HG02642 (cell line): Measurements from ENCODE around the gene DENND1B.
"Not testable (repeated sequence)": the region's sequence is repeated elsewhere in the genome, so short reads cannot be mapped to it uniquely, and the experiment has no call there.

Experiments
- ATAC-seq: cut with Tn5 transposase; IDR thresholded peaks from one replicate; pipeline ENCODE4 v1.9.1; 2021; ENCODE audit warnings: mild to moderate bottlenecking; ENCODE audit not compliant: unreplicated experiment, poor library complexity

DENND1B gene

DNA sequence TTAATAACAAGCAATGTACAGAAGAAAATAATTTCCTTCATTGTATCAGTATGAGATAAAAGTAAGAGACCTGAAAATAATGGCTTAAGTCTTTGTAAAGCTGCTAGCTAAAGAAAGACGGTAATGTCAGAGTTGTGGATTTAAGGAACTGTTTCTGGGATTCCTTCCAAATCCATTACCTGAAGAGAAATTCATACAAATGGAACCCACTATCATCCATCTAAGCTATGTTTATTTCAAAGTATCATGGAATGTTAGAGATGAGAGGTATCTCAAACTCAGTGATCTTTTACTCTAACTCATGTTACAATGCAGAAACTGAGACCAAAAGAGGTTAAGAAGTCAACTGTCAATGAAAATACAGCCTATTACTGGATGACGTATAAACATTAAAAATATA is 197.7 kb downstream of the DENND1B start:
- no peak for ATAC-seq

DNA sequence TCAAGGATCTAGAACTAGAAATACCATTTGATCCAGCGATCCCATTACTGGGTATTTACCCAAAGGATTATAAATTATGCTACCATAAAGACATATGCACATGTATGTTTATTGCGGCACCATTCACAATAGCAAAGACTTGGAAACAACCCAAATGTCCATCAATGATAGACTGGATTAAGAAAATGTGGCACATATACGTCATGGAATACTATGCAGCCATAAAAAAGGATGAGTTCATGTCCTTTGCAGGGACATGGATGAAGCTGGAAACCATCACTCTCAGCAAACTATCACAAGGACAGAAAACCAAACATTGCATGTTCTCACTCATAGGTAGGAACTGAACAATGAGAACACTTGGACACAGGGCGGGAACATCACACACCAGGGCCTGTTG is 199.7 kb downstream of the DENND1B start:
- ATAC-seq = not testable (repeated sequence)

DNA sequence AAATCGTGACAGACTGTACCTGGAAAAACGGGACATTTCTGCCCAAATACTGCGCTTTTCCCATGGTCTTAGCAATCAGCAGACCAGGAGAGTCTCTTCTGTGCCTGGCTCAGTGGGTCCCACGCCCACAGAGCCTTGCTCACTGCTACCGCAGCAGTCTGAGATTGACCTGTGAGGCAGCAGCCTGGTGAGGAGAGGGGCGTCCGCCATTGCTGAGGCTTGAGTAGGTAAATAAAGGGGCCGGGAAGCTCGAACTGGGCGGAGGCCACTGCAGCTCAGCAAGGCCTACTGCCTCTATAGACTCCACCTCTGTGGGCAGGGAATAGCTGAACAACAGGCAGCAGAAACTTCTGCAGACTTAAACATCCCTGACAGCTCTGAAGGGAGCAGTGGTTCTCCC is 203.1 kb downstream of the DENND1B start:
- no peak for ATAC-seq

DNA sequence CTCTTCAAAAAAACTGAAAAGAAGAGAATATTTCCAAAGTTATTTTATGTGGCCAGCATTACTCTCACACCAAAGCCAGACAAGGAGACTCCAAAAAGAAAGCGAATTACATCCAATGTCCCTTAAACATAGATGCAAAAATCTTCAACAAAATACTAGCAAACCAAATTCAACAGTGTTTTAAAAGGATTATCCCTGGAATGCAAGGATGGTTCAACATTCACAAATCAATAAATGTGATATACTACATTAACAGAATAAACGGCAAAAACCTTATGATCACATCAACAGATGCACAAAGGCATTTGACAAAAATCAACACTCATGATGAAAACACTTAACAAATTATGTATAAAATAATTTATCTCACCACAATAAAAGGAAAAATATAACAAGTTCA is 207.8 kb downstream of the DENND1B start:
- no peak for ATAC-seq

DNA sequence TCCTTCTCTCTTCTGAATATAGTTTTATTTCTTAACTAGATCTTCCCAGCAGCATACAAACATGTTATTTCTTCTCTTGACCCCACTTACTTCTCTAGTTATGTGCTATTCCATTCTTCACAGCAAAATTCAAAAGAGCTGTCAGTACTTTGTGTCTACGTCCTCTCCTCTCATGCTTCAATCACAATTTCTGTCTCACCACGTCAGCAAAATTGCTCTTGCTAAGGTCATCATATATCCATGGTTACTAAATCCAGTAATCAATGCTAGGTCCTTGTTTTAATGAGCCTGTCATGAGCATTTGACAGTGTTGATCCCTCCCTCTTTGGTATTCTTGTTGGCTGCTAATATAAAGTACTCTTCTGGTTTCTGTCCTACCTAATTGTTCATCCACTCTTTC is 214.2 kb downstream of the DENND1B start:
- ATAC-seq = no peak

DNA sequence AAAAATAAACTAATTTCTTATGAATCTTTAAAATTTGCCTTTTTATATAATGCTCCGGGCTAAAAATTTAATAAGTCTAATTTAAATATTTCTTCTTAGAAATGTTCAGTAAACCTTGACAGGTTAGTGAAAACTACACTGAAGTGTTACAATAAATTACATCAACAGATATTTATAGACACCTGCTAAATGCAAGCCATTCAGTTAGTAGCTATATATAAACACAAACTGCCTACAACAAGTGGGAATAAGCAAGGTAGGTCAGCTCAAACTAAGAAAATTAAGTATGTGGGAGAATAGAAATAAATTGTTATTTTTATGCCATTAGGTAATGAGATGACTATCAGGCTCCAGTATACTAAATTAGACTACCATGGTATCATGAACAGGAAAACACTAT is 215.6 kb downstream of the DENND1B start:
- ATAC-seq = no peak

DNA sequence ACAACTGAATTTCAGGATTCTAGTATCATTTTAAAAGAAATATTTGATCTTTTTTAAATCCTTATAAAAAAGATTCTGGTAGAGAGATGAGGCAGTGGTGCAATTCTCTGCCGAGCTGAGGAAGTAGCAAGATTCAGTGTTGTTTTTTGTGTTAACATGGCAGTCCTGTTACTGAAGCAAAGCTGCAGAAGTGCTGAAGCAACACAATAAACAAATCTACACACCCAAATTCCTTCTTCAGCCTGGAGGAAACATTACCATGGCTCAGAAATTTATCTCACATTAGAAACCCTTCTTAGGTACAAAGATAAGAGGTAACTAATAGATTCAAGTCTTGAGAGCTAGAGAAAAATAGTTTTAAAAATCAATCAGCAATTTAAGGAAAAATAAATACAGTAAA is 216.0 kb downstream of the DENND1B start:
- ATAC-seq = no peak

DNA sequence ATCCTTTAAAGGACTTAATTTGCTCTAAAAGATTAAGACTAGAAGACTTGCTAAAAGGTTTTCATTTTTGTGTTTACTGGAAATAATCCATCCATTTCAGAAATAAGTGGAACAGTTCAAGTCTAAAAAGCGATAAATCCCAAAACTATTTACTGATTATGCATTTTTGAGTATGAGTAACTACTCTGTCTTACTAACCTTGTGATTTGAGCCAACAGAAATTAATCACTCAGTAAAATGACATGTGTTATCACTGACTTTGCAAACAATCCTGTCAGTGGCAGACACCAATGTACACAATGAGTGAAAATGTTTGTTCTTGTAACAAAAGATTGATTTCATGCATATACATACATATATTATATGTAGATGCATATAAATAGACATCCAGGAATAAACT is 218.0 kb downstream of the DENND1B start:
- ATAC-seq = no peak

DNA sequence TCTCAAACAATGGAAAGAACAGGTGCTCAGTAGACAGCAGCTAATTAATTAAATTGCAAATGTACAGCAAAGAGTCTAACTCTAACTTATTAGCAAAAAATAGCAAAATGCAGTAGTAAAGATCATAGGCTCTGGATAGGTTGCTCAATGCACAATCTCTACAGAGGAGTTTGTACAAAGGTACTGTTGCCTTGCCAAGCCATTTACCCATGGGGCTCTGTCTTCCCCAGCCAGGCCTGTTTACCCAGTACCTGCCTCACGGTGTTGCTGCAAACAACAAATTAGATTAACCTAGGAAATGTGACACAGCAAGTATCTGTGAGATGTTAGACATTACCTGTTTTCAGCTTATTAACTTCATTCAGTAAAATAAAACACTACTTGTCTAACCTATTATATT is 222.0 kb downstream of the DENND1B start:
- ATAC-seq = no peak

DNA sequence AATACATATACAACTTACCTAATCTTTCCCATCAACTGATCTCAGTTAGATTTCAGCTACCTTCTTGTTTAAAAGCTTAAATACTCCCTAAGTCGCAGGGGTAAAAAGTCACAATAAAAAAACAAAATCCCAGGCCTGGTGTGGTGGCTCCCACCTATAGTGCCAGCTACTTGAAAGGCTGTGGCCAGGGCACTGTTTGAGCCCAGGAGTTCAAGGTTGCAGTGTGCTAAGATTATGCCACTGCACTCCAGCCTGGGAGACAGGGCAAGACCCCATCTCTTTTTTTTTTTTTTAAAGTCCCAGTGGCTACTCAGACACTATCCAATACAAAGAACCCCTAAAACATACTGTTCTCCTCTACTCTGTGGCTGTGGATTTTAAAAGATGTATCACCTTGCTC is 228.3 kb downstream of the DENND1B start:
- ATAC-seq = no peak

DNA sequence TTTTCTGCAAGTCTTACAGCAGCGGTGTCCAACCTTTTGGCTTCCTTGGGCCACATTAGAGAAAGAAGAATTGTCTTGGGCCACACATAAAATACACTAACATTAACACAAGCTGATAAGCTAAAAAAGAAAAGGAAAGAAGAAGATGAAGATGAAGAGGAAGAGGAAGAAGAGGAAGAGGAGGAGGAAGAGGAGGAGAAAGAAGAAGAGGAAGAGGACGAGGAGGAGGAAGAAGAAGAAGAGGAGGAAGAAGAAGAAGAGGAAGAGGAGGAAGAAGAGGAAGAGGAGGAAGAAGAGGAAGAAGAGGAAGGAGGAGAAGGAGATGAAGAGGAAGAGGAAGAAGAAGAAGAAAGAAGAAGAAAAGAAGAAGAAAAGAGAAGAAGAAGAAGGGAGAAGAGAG is 230.7 kb downstream of the DENND1B start:
- ATAC-seq = no peak

DNA sequence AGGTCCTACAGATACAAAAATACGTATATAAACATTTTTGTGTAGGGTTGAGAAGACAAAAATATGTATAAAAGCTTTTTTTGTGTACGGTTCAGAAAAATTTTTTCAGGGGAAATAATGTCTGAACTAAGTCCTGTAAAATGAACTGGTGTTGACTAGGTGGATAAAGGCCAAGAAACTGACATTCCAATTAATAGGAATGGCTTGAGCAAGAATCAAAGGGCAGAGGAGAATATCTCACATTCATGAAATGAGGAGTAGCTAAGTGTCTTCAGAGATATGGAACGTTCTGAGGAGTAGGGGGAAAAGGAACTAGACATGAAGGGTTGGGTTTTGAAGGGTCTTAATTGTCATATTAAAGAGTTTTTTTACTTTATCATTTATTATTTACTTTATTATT is 231.2 kb downstream of the DENND1B start:
- ATAC-seq = no peak

DNA sequence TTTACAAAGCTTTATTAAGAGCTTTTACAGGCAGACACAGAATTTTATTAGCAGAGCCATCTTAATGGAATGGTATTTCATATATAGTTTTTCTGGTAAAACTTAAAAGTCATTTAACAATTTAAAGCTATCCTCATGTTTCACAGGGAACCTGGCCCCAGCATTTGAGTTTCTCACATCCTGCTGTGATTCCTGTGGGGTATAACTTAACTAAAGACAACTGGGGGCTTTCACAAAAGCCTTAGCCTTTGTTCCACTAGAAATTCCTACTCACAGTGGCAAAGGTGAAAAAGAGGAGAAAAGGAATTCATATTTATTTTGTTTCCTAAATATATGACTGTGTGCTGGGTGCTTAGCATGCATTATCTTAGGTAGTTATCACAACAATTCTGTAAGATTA is 233.9 kb downstream of the DENND1B start:
- no peak for ATAC-seq

DNA sequence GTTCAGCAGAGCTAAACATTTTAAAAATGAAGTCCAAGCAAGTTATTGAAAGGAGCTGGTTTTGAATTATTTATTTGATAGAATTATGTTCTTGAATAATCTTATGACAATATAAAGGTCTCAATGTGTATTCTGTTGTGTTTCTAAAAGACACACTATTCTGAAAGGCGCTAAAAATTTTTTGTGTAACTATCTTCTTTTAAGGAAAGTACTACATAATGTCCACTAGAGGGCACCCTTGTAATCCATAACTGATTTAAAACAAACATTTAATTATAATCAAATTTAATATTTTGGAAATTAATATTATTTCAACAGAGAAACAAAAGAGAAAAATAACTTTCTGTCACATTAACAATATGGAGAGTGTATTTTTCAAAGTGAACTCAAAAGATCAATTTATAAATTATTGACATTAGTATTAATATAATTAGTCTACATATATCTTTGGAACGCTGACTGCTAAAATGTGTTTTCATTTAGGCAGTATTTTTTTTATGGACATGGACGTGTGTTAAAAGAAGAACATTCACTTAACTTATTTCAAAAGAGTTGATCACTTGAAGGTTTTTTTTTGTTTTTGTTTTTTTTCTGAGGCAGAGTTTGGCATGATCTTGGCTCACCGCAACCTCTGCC is 248.4 kb downstream of the DENND1B start:
- no peak for ATAC-seq

DNA sequence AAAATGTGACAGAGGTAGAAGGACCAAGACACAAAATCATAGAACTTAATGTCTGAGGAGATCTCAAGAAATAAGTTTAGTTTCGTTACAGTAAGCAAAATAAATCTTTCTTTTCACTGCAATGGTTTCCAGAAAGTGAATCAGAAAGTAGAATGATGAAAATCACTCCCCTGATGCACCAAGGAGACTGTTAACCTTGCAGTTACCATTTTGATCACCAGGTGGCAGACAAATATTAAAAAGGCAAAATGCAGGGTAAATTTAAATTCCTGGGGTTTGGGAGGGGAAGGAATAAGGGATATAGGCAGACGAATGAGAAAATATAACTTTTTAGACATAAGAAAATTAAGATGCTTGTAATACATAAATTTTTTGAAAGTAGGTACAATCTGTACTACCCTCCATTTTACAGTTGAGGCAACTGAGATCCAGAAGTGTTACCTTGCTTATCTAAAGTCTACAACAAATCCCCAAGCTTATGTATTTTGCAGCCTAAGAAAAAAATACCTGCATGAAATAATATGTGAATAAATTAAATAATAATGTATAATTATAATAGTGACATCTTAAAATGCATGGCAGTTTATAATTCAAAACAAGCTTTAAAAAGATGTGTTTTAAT is 254.1 kb downstream of the DENND1B start:
- ATAC-seq = peak; percentile 72

DNA sequence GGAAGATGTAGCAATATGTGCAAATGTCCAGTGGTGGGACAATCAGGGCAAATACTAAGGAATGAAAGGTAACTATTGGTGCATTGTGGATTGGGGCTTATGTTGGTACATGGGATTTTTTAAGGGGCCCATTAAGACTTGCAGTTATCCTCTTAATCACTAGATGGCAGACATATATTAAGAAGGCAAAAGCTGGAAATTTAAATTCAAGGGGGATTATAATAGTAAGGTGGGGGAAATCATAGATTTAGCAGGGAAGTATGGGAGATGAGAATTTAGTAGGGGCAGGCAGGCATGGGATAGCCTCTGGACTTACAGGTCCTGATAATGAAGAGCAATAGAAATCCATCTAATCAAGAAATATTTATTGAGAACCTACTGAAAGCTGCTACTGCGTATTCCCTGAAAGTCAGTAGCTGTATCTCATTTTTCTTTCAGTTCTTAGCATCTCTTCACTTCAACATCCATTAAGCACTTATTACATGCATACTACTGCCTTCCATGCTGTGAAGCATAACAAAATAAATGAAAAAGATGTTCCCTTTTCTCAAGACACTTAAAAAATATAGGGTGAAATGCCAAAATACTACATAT is 255.4 kb downstream of the DENND1B start:
- ATAC-seq = peak; percentile 45

DNA sequence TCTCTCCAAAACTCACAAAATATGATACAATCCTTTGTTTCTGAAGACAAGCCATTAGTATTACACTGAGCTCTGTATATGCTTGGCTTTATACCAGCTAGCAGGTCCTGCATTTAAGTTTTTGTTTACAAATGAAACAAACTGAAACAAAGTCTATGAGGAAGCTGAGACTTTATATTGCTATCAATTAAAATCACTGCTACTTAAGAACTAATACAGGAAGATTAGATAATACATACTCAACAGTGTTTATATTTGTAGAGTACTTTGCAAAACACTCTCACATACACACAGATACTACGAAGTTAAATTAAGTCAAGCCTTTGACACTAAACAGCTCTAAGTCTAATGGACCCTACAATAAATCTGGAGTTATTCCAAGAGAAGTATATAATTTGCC is 259.9 kb downstream of the DENND1B start:
- ATAC-seq = no peak

DNA sequence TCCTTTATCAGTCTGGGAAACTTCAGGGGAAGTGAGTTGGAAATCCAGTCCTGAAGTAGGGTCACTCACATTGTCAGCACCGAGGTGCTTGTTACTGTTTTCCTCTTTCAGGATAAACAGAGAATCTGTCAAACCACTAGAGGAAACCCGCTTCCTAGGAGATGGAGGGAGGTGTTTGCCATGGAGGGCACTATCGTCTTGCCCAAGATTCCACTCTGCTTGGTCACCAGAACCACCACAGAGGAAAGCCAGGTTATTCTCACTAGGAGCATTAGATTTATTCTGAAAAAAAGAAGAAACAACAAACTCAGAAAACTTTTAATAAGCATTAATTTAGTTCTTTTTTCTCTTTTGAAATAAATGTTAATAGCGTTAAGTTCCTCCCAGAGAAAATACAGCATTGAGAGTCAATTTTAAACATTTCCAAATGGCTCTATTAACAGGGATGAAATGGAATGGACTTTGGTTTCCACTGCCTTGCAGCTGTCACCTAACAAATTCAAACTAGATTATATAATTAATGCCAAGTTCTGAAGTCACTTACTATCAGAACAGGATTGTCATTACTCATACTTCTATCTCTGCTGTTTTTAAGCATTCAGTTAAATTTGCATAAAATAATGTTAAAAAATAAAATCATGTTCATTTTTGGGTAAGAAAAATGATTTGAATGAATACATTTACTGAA is 264.4 kb downstream of the DENND1B start:
- no peak for ATAC-seq

DNA sequence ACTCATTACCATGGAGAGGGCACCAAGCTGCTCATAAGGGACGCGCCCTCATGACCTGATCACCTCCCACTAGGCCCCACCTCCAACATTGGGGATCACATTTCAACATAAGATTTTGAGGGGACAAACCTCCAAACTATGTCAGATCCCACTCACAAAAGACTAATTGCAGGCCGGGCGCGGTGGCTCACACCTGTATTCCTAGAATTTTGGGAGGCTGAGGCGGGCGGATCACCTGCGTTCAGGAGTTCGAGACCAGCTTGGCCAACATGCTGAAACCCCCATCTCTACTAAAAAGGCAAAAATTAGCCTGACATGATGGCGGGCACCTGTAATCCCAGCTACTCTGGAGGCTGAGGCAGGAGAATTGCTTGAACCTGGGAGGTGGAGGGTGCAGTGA is 278.6 kb downstream of the DENND1B start:
- no peak for ATAC-seq

DNA sequence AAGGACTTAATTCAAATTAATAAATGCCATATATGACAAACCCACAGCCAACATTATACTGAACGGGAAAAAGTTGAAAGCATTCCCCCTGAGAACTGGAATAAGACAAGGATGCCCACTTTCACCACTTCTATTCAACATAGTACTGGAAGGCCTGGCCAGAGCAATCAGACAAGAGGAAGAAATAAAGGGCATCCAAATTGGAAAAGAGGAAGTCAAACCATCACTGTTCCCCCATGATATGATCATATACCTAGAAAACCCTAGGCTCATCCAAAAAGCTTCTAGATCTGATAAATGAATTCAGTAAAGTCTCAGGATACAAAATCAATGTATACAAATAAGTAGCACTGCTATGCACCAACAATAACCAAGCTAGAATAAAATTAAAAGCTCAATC is 283.8 kb downstream of the DENND1B start:
- not testable (repeated sequence) for ATAC-seq

DNA sequence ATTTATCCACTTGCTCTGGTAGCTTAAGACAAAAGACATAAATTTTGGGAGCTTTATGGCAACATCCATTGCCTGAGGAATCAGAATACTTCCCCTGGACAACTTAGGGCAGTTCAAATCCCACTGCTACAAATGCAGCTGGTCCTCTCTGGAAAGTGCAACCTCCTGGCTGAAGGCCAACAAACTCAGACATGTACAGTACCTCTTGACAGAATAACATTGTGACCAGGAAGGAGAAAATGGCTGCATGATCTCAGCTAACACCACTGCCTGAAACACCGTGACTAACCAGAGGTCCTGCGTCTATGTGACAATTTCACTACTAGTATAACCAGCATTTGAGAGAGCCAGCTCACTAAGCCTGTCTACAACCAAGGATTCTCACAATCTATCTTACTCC is 288.3 kb downstream of the DENND1B start:
- no peak for ATAC-seq

DNA sequence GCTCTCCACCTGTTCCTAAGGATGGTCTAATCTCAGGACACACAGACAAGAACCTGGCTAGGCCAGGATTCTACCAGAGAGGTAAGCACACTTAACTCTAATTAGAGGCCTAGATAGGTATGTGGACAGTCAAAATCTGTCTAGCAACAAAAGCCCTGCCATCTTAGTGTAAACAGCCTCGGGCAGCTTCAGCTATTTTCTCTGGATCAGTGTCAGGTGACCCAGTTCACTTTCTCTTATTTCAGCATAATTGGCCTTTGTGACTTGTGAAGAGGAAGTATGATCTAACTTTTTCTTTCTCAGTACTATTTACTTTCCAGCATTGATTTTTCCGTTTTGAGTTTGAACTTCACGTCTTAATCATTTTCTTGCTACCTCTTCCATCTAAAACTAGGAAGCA is 289.5 kb downstream of the DENND1B start:
- no peak for ATAC-seq
